ENCODE results near the gene EML6.

Gene EML6

DNA sequence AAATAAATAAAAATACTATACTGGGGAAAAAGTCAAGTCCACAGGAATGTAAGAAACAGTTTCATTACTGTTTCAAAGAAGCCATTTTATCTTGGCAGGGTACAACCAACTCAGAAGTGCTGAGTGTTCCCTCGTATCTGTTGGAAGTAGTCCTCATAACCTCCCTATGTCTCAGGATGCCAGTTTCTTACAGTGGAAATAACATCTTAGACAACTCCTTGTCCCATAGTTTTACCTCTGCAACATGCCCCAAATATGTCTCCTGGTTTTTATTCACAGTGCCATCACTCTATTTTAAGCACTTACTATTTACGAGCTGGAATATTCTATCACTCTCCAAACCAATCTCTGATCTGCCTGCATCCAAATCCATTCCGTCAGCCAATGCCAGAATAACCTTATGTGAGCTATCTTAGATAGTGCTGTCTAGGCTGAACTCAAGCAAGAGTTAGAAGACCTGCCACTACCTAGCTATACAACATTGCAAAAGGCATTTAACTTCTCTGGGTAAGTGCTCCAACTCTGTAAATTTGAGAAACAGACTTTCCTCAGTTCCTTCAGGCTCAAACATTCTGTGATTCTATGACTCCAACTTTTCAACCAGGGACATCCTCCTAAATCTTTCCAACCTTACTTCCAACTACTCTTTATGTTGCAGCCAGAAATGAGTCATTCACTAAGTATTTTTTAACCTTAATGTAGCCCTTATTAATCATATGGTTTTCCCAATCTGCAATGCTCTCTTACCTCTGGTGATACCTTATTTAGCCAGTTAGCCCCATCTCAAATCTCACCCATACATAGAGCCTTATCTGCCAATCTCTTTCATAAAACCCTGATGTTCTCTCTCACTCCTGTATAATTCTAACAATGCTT lies 260.1 kb downstream of the EML6 start:
- TF ChIP-seq, protein P1, sequence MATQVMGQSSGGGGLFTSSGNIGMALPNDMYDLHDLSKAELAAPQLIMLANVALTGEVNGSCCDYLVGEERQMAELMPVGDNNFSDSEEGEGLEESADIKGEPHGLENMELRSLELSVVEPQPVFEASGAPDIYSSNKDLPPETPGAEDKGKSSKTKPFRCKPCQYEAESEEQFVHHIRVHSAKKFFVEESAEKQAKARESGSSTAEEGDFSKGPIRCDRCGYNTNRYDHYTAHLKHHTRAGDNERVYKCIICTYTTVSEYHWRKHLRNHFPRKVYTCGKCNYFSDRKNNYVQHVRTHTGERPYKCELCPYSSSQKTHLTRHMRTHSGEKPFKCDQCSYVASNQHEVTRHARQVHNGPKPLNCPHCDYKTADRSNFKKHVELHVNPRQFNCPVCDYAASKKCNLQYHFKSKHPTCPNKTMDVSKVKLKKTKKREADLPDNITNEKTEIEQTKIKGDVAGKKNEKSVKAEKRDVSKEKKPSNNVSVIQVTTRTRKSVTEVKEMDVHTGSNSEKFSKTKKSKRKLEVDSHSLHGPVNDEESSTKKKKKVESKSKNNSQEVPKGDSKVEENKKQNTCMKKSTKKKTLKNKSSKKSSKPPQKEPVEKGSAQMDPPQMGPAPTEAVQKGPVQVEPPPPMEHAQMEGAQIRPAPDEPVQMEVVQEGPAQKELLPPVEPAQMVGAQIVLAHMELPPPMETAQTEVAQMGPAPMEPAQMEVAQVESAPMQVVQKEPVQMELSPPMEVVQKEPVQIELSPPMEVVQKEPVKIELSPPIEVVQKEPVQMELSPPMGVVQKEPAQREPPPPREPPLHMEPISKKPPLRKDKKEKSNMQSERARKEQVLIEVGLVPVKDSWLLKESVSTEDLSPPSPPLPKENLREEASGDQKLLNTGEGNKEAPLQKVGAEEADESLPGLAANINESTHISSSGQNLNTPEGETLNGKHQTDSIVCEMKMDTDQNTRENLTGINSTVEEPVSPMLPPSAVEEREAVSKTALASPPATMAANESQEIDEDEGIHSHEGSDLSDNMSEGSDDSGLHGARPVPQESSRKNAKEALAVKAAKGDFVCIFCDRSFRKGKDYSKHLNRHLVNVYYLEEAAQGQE (IDR thresholded peaks at IDR 0.05; ENCODE audit: insufficient read depth in 1 of 2, low read depth in 2 of 2, low read length in 2 of 2) = no peak
- TF ChIP-seq POLR2AphosphoS5 (IDR thresholded peaks at IDR 0.05; ENCODE audit: low read depth, low read length) (no peak), FOXP2 (optimal IDR thresholded peaks at IDR 0.05; ENCODE audit: borderline replicate concordance, extremely low read depth, extremely low read length, insufficient read depth) (no peak), SIN3A (IDR thresholded peaks at IDR 0.05; ENCODE audit: borderline replicate concordance, insufficient read depth, low read length) (no peak), TAF1 (IDR thresholded peaks at IDR 0.05; ENCODE audit: borderline replicate concordance, insufficient read depth, low read length) (no peak)

DNA sequence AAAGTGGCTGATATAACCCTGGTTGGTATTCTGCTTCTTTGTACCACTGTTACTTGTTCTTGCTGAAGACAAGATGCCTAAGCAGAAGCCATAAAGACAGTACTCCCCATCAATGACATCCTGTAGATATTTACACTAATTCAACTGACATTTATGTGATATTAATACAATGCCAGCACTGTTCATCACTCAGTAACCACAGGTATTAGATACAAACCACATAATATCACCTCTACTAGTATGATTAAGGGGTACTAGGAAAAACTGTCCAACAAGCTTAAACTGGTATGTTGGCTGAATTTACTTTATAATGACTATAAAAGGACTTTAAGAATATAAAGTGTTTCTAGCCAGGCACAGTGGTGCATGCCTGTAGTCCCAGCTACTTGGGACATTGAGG lies 261.0 kb downstream of the EML6 start:
- TF ChIP-seq TAF1 (IDR thresholded peaks at IDR 0.05; ENCODE audit: borderline replicate concordance, insufficient read depth, low read length) (no peak), SIN3A (IDR thresholded peaks at IDR 0.05; ENCODE audit: borderline replicate concordance, insufficient read depth, low read length) (no peak), POLR2AphosphoS5 (IDR thresholded peaks at IDR 0.05; ENCODE audit: low read depth, low read length) (no peak), FOXP2 (optimal IDR thresholded peaks at IDR 0.05; ENCODE audit: borderline replicate concordance, extremely low read depth, extremely low read length, insufficient read depth) (no peak)
- TF ChIP-seq, protein P1 (IDR thresholded peaks at IDR 0.05; ENCODE audit: insufficient read depth in 1 of 2, low read depth in 2 of 2, low read length in 2 of 2) = no peak

DNA sequence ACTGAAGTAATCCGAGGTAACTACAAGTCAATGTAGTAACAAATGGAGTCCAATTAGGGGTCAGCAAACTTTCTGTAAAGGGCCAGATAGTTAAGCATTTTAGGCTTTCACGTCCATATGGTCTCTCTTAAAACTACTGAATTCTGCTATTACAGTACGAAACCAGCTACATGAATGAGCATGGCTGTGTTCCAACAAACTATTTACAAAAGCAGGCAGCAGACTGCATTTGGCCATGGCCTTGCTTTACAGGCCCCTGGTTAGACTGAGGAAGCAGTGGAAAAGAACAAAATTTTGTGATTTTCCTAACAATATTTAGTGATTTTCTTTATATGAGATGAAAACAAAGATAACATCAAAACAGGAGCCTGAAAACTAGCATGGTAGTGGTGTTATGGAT lies 262.8 kb downstream of the EML6 start:
- TF ChIP-seq TAF1 (IDR thresholded peaks at IDR 0.05; ENCODE audit: borderline replicate concordance, insufficient read depth, low read length) (no peak), SIN3A (IDR thresholded peaks at IDR 0.05; ENCODE audit: borderline replicate concordance, insufficient read depth, low read length) (no peak), FOXP2 (optimal IDR thresholded peaks at IDR 0.05; ENCODE audit: borderline replicate concordance, extremely low read depth, extremely low read length, insufficient read depth) (no peak), POLR2AphosphoS5 (IDR thresholded peaks at IDR 0.05; ENCODE audit: low read depth, low read length) (no peak)
- TF ChIP-seq, protein P1 (IDR thresholded peaks at IDR 0.05; ENCODE audit: insufficient read depth in 1 of 2, low read depth in 2 of 2, low read length in 2 of 2) = no peak

DNA sequence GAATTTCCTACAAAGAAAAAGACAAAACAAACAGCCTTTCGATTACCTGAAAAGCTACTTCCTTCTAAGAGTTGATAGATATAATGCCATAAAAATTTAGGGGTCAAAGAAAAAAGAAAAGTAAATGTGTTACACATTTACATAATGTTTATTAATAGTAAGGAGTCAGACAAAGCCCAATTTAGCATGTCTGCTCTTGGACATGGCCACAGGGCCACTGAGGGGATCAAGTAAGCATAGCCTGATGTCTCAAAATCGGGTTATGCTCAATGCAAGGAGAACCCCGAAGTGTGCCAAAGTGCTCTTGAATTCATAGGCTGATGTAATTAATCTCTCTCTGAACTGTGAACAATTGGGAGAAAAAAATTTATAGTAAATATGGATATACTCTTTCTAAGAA lies 265.1 kb downstream of the EML6 start:
- no peak for TF ChIP-seq POLR2AphosphoS5 (IDR thresholded peaks at IDR 0.05; ENCODE audit: low read depth, low read length)
- TF ChIP-seq, protein P1 (IDR thresholded peaks at IDR 0.05; ENCODE audit: insufficient read depth in 1 of 2, low read depth in 2 of 2, low read length in 2 of 2) = no peak
- no peak for TF ChIP-seq TAF1 (IDR thresholded peaks at IDR 0.05; ENCODE audit: borderline replicate concordance, insufficient read depth, low read length)
- TF ChIP-seq SIN3A (IDR thresholded peaks at IDR 0.05; ENCODE audit: borderline replicate concordance, insufficient read depth, low read length) = no peak
- no peak for TF ChIP-seq FOXP2 (optimal IDR thresholded peaks at IDR 0.05; ENCODE audit: borderline replicate concordance, extremely low read depth, extremely low read length, insufficient read depth)
